Central memory CD8-positive, alpha-beta T cell (primary cell): Measurements from ENCODE around the gene ZBTB9.

ENCODE experiments used
- ATAC-seq: fragments of 150-1000 bp; cut with Tn5 transposase; replicated peaks from 2 replicates; pipeline ENCODE4 v1.10.0; 2022; ENCODE audit warnings: mild to moderate bottlenecking, moderate FRiP score, moderate number of reproducible peaks; ENCODE audit not compliant: poor library complexity, severe bottlenecking; ENCODE audit errors: extremely low read depth
- DNase-seq, 2 donors: peaks; one replicate each; pipeline ENCODE4 v3.0.0; 2021; ENCODE audit warnings: low spot score in 2 of 2
- H3K27ac Mint-ChIP-seq: one replicate; pipeline ENCODE4 v1.8.0; 2022; ENCODE audit warnings: low read depth, mild to moderate bottlenecking, moderate library complexity, mixed read lengths
- H3K27me3 Mint-ChIP-seq: one replicate; pipeline ENCODE4 v1.8.0; 2022; ENCODE audit warnings: mixed read lengths
- H3K36me3 Mint-ChIP-seq: one replicate; pipeline ENCODE4 v1.8.0; 2022; ENCODE audit warnings: mild to moderate bottlenecking, moderate library complexity, mixed read lengths; ENCODE audit not compliant: insufficient read depth
- H3K4me1 Mint-ChIP-seq: one replicate; pipeline ENCODE4 v1.8.0; 2022; ENCODE audit warnings: mixed read lengths
- H3K4me3 Mint-ChIP-seq: one replicate; pipeline ENCODE4 v1.8.0; 2022; ENCODE audit warnings: mild to moderate bottlenecking, moderate library complexity, mixed read lengths
- H3K9me3 Mint-ChIP-seq: one replicate; pipeline ENCODE4 v1.8.0; 2022; ENCODE audit warnings: mixed read lengths

The ZBTB9 gene

GRCh38 chr6:33424855-33425667 is 29.3 kb upstream of the ZBTB9 start:
- ATAC-seq: no peak
- Mint-ChIP-seq H3K27me3 (no peaks in the 10 kb centered on the region), H3K4me3 (peak overlapping the region; percentile 79), H3K9me3 (no peaks in the 10 kb centered on the region), H3K4me1 (peaks cover 58% of the 10 kb centered on the region), H3K36me3 (peaks cover 25% of the 10 kb centered on the region), H3K27ac (peak overlapping the region; percentile 87)
- no peak for DNase-seq

- Mint-ChIP-seq H3K27ac (peak overlapping the region; percentile 87), H3K27me3 (no peaks in the 10 kb centered on the region), H3K9me3 (no peaks in the 10 kb centered on the region), H3K4me3 (peak overlapping the region; percentile 79), H3K36me3 (peaks cover 25% of the 10 kb centered on the region), H3K4me1 (peaks cover 66% of the 10 kb centered on the region)
- DNase-seq (peak; percentile 49 to 62), ATAC-seq (peak; percentile 35)
Observed at GRCh38 chr6:33425668-33426577, 28.5 kb upstream of the ZBTB9 start.

GRCh38 chr6:33426590-33427511 is 27.5 kb upstream of the ZBTB9 start:
- H3K36me3 Mint-ChIP-seq: peaks cover 27% of the 10 kb centered on the region
- H3K27me3 Mint-ChIP-seq: no peaks in the 10 kb centered on the region
- peak; percentile 62 for ATAC-seq
- DNase-seq: peak in 1 of 2 donors; percentile 46
- peak overlapping the region; percentile 79 for H3K4me3 Mint-ChIP-seq
- H3K27ac Mint-ChIP-seq: peak overlapping the region; percentile 87
- H3K4me1 Mint-ChIP-seq: peaks cover 74% of the 10 kb centered on the region
- H3K9me3 Mint-ChIP-seq: no peaks in the 10 kb centered on the region

GRCh38 chr6:33427585-33428223 is 26.7 kb upstream of the ZBTB9 start:
- no peaks in the 10 kb centered on the region for H3K9me3 Mint-ChIP-seq
- H3K36me3 Mint-ChIP-seq: peaks cover 27% of the 10 kb centered on the region
- ATAC-seq (peak; percentile 2), DNase-seq (peak in 1 of 2 donors; percentile 42)
- peak overlapping the region; percentile 79 for H3K4me3 Mint-ChIP-seq
- peaks cover 82% of the 10 kb centered on the region for H3K4me1 Mint-ChIP-seq
- no peaks in the 10 kb centered on the region for H3K27me3 Mint-ChIP-seq
- peak overlapping the region; percentile 87 for H3K27ac Mint-ChIP-seq

GRCh38 chr6:33428224-33428965 is 26.0 kb upstream of the ZBTB9 start:
- Mint-ChIP-seq H3K27me3 (no peaks in the 10 kb centered on the region), H3K27ac (peak overlapping the region; percentile 87), H3K4me1 (peaks cover 86% of the 10 kb centered on the region), H3K36me3 (peaks cover 29% of the 10 kb centered on the region), H3K9me3 (no peaks in the 10 kb centered on the region), H3K4me3 (peak overlapping the region; percentile 79)
- ATAC-seq: no peak
- DNase-seq: no peak

GRCh38 chr6:33428966-33429749 is 25.2 kb upstream of the ZBTB9 start:
- ATAC-seq (no peak), DNase-seq (no peak)
- Mint-ChIP-seq H3K9me3 (no peaks in the 10 kb centered on the region), H3K4me1 (peaks cover 84% of the 10 kb centered on the region), H3K27me3 (no peaks in the 10 kb centered on the region), H3K4me3 (peak overlapping the region; percentile 79), H3K27ac (peak overlapping the region; percentile 87), H3K36me3 (peaks cover 29% of the 10 kb centered on the region)

- no peak for DNase-seq
- H3K4me3 Mint-ChIP-seq: peak overlapping the region; percentile 79
Observed at GRCh38 chr6:33429750-33430052, 24.7 kb upstream of the ZBTB9 start.

GRCh38 chr6:33430334-33430733 is 24.0 kb upstream of the ZBTB9 start:
- Mint-ChIP-seq H3K36me3 (peaks cover 31% of the 10 kb centered on the region), H3K27ac (peak overlapping the region; percentile 47), H3K4me1 (peaks cover 74% of the 10 kb centered on the region), H3K4me3 (peak overlapping the region; percentile 79), H3K9me3 (no peaks in the 10 kb centered on the region), H3K27me3 (no peaks in the 10 kb centered on the region)
- DNase-seq (no peak), ATAC-seq (no peak)

More at GRCh38 chr6:33429750-33430052, 24.7 kb upstream of the ZBTB9 start:
- H3K9me3 Mint-ChIP-seq: no peaks in the 10 kb centered on the region
- H3K4me1 Mint-ChIP-seq: peaks cover 80% of the 10 kb centered on the region
- no peaks in the 10 kb centered on the region for H3K27me3 Mint-ChIP-seq
- peak; percentile 7 for ATAC-seq
- peaks cover 29% of the 10 kb centered on the region for H3K36me3 Mint-ChIP-seq
- H3K27ac Mint-ChIP-seq: peak overlapping the region; percentile 87

- Mint-ChIP-seq H3K27ac (peak overlapping the region; percentile 47), H3K36me3 (peaks cover 33% of the 10 kb centered on the region), H3K27me3 (no peaks in the 10 kb centered on the region), H3K9me3 (no peaks in the 10 kb centered on the region), H3K4me3 (peak overlapping the region; percentile 79), H3K4me1 (peaks cover 69% of the 10 kb centered on the region)
- DNase-seq: peak; percentile 66 to 82
- peak; percentile 60 for ATAC-seq
Observed at GRCh38 chr6:33430991-33431879, 23.1 kb upstream of the ZBTB9 start.

GRCh38 chr6:33431880-33432541 is 22.4 kb upstream of the ZBTB9 start:
- Mint-ChIP-seq H3K9me3 (no peaks in the 10 kb centered on the region), H3K36me3 (peaks cover 31% of the 10 kb centered on the region), H3K27ac (no peak overlapping the region), H3K4me1 (peaks cover 61% of the 10 kb centered on the region), H3K4me3 (peak overlapping the region; percentile 79), H3K27me3 (no peaks in the 10 kb centered on the region)
- DNase-seq: no peak
- no peak for ATAC-seq
